Heart right ventricle (tissue), 16 donors: ENCODE results near the gene TSPAN17. TPM values are rescaled to one million over a fixed set of nuclear protein-coding genes. Genes with fewer than 3 reads are reported as not detected.

ENCODE experiments used
- ATAC-seq, 8 donors: fragments of 200-7000 bp; cut with Tn5 transposase; one replicate each; pipeline ENCODE4 v1.9.1; 2020; ENCODE audit warnings: mild to moderate bottlenecking in 8 of 8, moderate library complexity in 8 of 8, moderate number of reproducible peaks in 1 of 8
- DNase-seq, 2 donors: peaks; one replicate each; pipeline ENCODE4 v3.0.0-alpha.2; 2020
- H3K27ac ChIP-seq, 10 donors: fragments of 200-600 bp; sonication (generic) in 2 of 10; one replicate each; pipeline versions ENCODE4 v1.5.0 to v1.8.0; 2020 to 2022; ENCODE audit warnings: mild to moderate bottlenecking in 3 of 10
- H3K27me3 ChIP-seq, 7 donors: fragments of 200-600 bp; one replicate each; pipeline ENCODE4 v1.8.0; 2021 to 2022; ENCODE audit warnings: mild to moderate bottlenecking in 2 of 7
- H3K36me3 ChIP-seq, 9 donors: fragments of 200-600 bp; sonication (generic) in 1 of 9; one replicate each; pipeline versions ENCODE4 v1.5.0 to v1.8.0; 2020 to 2022; ENCODE audit warnings: mild to moderate bottlenecking in 2 of 9
- H3K4me1 ChIP-seq, 9 donors: fragments of 200-600 bp; sonication (generic) in 1 of 9; one replicate each; pipeline versions ENCODE4 v1.5.0 to v1.8.0; 2020 to 2022; ENCODE audit warnings: mild to moderate bottlenecking in 4 of 9
- H3K4me3 ChIP-seq, 10 donors: fragments of 200-600 bp; sonication (generic) in 2 of 10; one replicate each; pipeline versions ENCODE4 v1.5.0 to v1.8.0; 2020 to 2022; ENCODE audit warnings: mild to moderate bottlenecking in 7 of 10, moderate library complexity in 2 of 10
- H3K9me3 ChIP-seq, 11 donors: fragments of 200-600 bp in 10 of 11; sonication (generic) in 2 of 11; one replicate each; pipeline versions ENCODE4 v1.5.0 to v1.8.0; 2013 to 2022; ENCODE audit warnings: mild to moderate bottlenecking in 2 of 11, control low read depth in 1 of 11, moderate library complexity in 1 of 11
- WGBS, 2 donors: extraction: QIAGEN DNeasy Blood & Tissue Kit; methylation state at CpG; one replicate each; pipeline ENCODE4 v1.1.7; 2013; ENCODE audit warnings: inconsistent platforms in 1 of 2; 5-methylcytosine and 5-hydroxymethylcytosine counted together
- intact Hi-C, 10 donors: fragments of 100-400 bp; cut with DNase I; formaldehyde crosslinking; loops; one replicate each; pipeline versions ENCODE4 v1.11.1 to v1.14.2; 2022
- polyA plus RNA-seq, 2 donors: library from polyadenylated mRNA; stranded (reverse); fragments of 200-250 nt; gene quantifications; one replicate each; pipeline ENCODE4 v1.2.3, GENCODE V29; 2013
- total RNA-seq, 10 donors: library from RNA; stranded (reverse); fragmentation: NEBNext Ultra II Directional in 3 of 10; extraction: Animal tissue kit (Norgen Biotek cat#: 25700) in 3 of 10; gene quantifications; one replicate each; pipeline versions ENCODE4 v1.2.1 to v1.2.4, GENCODE V29; 2021 to 2023
- TF ChIP-seq, protein P1 (sequence below), 9 donors: fragments of 200-600 bp; sonication (generic) in 2 of 9; IDR thresholded peaks; one replicate each; pipeline versions ENCODE4 v1.5.0 to v1.8.0; 2021 to 2022; ENCODE audit warnings: antibody characterized with exemption in 9 of 9, mild to moderate bottlenecking in 5 of 9, moderate library complexity in 1 of 9
- donor health status: Arrhythmogenic right ventricular cardiomyopathy.
- donor health status: ischemic (EF 13 %, LVEDD 7.1; RV severe dilation, severe dysfunction).
- donor health status: healthy with polysubstance abuse.
- donor health status: DM: no; HTN: yes; CAD: no.
- donor health status: DM: no; HTN: no; CAD: no.
- donor health status: ischemic (EF 25% LVEDD 6.9; RV normal size, moderate dysfunction).
- donor health status: ischemic (EF 25% LVEDD 5.7; RV mildly dilated, moderate dysfunction).
- donor health status: healthy.
- donor health status: DM: yes; HTN: yes; CAD: no.
- donor health status: Ischemic cardiomyopathy.
- donor health status: ischemic (EF 35%, LVEDD 5.7; RV mildly dilated, moderate dysfunction).
- donor health status: nonischemic (EF 11% LVEDD 7.7; RV severe dilation, severe dysfunction).
- donor health status: DM: yes; HTN: yes; CAD: no.
- donor health status: PGD.
- donor health status: ischemic (EF 29% LVEDD 5.4; RV normal size, mild dysfunction).
- donor health status: nonischemic (EF 23%, LVEDD 6.1; RV moderate dilation, normal function).

Gene TSPAN17
- total and polyA plus RNA-seq, 12 donors: 13.2 to 48.3 (median 27.3) TPM

DNA sequence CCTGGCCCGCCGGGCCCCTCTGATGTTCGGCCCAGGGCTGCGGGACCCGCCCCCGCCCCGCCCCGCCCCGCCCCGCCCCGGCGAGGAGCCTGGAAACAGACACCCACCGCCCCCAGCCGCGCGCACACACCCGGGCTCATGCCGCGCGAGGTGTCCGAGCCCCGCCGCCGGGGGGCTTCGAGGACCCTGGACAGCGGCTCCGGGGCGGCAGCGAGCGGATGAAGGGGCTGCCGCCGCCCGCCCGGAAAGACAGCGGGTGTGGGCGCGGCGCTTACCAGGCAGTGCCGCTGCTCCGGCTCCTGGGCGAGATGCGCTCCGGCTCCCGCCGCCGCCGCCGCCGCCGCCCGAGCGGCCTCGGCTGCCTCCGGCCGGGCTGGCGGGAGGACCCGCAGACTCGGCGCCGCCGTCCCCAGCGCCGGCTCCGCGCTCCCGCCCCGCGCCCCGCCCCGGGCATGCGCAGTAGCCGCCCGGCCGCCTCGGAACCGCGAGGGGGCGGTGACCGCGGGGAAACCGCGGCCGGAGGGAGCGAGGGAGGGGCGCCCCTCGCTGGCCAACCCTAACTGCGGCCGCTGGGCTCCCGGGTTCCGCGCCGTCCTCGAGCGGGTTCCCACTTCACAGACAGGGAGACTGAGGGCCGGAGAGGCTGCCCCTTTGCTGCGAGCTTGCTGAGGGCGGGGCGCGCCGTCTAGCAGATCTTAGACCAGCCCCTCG, 37.4 kb upstream of the TSPAN17 start, which contains the start of gene GPRIN1:
TSS of gene GPRIN1 (minus strand) at position 433 of the 711 bp plus-strand sequence. CDS start 10,322 bp downstream, outside the sequence.
- WGBS, 2 donors: 0 to 1% methylated on average over 80 to 100 of the region's 101 CpGs
- Histone ChIP-seq H3K9me3 (no peaks in the 10 kb centered on the region), H3K36me3 (no peaks in the 10 kb centered on the region), H3K27ac (peak within 1 kb of the TSS in 2 of 10 donors; percentile 22 to 40), H3K4me3 (peak within 1 kb of the TSS; percentile 37 to 72 (median 57)), H3K27me3 (peaks cover 0 to 60% (median 21%) of the 10 kb centered on the region in 7 donors), H3K4me1 (peaks cover 0 to 16% (median 8%) of the 10 kb centered on the region in 9 donors)
- TF ChIP-seq, protein P1, sequence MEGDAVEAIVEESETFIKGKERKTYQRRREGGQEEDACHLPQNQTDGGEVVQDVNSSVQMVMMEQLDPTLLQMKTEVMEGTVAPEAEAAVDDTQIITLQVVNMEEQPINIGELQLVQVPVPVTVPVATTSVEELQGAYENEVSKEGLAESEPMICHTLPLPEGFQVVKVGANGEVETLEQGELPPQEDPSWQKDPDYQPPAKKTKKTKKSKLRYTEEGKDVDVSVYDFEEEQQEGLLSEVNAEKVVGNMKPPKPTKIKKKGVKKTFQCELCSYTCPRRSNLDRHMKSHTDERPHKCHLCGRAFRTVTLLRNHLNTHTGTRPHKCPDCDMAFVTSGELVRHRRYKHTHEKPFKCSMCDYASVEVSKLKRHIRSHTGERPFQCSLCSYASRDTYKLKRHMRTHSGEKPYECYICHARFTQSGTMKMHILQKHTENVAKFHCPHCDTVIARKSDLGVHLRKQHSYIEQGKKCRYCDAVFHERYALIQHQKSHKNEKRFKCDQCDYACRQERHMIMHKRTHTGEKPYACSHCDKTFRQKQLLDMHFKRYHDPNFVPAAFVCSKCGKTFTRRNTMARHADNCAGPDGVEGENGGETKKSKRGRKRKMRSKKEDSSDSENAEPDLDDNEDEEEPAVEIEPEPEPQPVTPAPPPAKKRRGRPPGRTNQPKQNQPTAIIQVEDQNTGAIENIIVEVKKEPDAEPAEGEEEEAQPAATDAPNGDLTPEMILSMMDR (IDR thresholded peaks at IDR 0.05): peak in 6 of 9 donors; percentile 15 to 56 (median 40)
- intact Hi-C loops: no loop called here
- DNase-seq: peak; percentile 20 to 66
- ATAC-seq: peak; percentile 61 to 88 (median 78)

DNA sequence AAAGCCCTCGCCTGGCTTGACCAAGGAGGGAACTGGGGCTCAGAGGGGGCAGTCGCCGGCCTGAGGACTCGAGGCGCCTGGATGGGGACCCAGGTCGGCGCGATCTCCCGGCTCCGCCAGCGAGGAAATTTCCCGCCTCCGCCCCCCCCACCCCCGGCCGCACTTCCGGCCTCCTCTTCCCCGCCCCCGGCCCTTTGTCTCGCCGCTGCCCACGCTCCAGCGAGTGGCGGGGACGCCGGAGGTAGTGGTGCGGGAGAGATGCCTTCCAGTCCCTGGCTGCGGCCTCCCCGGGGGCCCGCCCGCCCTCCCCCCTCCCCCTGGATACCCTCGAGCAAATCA, 36.9 kb upstream of the TSPAN17 start:
- Histone ChIP-seq H3K27ac (peak overlapping the region in 2 of 10 donors; percentile 22 to 40), H3K36me3 (no peaks in the 10 kb centered on the region), H3K27me3 (peaks cover 0 to 66% (median 26%) of the 10 kb centered on the region in 7 donors), H3K4me1 (peaks cover 0 to 16% (median 8%) of the 10 kb centered on the region in 9 donors), H3K9me3 (no peaks in the 10 kb centered on the region), H3K4me3 (peak overlapping the region; percentile 37 to 72 (median 57))
- intact Hi-C loops: no loop called here
- TF ChIP-seq, protein P1 (IDR thresholded peaks at IDR 0.05): no peak
- DNase-seq: no peak
- ATAC-seq: no peak
- 1 to 3% methylated on average over 18 to 31 of the region's 31 CpGs for WGBS, 2 donors

DNA sequence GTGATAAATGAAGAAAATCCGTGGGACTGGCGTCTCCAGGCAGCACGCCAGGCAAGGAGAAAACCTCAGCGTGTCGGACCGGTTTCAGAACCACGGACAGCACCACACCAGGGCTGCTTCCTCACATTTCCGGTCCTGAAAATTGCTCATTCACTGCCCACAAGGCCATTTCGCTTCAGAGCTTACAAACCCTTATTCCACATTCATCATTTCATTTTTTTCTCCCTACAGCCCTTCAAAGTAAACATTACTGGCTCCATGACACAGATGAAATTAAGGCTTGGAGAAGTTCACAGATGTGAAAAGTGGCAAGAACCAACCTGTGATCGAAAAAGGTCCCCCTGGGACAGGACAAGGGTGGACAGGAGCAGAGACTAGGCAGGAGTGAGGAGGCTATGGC, 35.8 kb upstream of the TSPAN17 start:
- intact Hi-C loops: no loop called here
- peaks cover 0 to 16% (median 8%) of the 10 kb centered on the region in 9 donors for H3K4me1 ChIP-seq
- no peak overlapping the region for H3K4me3 ChIP-seq
- no peak overlapping the region for H3K27ac ChIP-seq
- peak; percentile 79 to 81 for DNase-seq
- ATAC-seq: no peak
- WGBS, 2 donors: 9 to 11% methylated on average over 10 of the region's 10 CpGs
- no peaks in the 10 kb centered on the region for H3K9me3 ChIP-seq
- no peaks in the 10 kb centered on the region for H3K36me3 ChIP-seq
- H3K27me3 ChIP-seq: peaks cover 0 to 76% (median 35%) of the 10 kb centered on the region in 7 donors
- TF ChIP-seq, protein P1 (IDR thresholded peaks at IDR 0.05): no peak

DNA sequence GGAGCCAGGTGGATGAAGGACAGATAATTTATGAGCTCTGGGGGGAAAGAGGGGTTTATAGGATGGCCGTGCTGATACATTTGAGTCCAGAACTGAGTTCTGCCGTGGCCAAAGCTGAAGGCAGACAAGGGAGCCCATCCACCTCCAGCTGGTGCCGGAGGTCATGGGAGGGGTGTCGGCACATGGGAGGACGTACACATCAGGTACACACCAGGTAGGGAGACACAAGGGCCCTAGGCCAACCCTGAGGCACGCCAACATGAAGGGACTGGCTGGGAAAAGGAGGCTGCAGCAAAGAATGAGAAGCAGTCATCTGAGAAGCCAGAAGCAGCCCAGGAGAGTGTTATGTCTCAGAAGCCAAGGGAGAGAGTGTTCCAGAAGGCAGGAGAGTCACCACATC, 35.3 kb upstream of the TSPAN17 start:
- intact Hi-C loops: no loop called here
- Histone ChIP-seq H3K4me3 (no peak overlapping the region), H3K27ac (no peak overlapping the region), H3K36me3 (no peaks in the 10 kb centered on the region), H3K4me1 (peaks cover 0 to 16% (median 8%) of the 10 kb centered on the region in 9 donors), H3K27me3 (peaks cover 0 to 82% (median 41%) of the 10 kb centered on the region in 7 donors), H3K9me3 (no peaks in the 10 kb centered on the region)
- DNase-seq: no peak
- TF ChIP-seq, protein P1 (IDR thresholded peaks at IDR 0.05): no peak
- 85% methylated on average over 6 of the region's 6 CpGs for WGBS, 2 donors
- no peak for ATAC-seq
